SU-DHL-6 (cell line): ENCODE results near the gene LIPA.

Experiments used
- CTCF ChIP-seq: fragments of 200-600 bp; sonication (generic); IDR thresholded peaks from one replicate; pipeline ENCODE4 v1.5.1; 2017; ENCODE audit warnings: antibody characterized with exemption, mild to moderate bottlenecking, low read length, moderate library complexity; ENCODE audit not compliant: insufficient read depth, poor library complexity, severe bottlenecking
- EZH2phosphoT487 ChIP-seq: fragments of 200-600 bp; sonication (generic), shearing (Covaris generic); conservative IDR thresholded peaks from 2 replicates; pipeline ENCODE4 v1.6.1; 2018; ENCODE audit warnings: mild to moderate bottlenecking, antibody characterized with exemption, low read length, moderate library complexity, mixed read lengths

DNA sequence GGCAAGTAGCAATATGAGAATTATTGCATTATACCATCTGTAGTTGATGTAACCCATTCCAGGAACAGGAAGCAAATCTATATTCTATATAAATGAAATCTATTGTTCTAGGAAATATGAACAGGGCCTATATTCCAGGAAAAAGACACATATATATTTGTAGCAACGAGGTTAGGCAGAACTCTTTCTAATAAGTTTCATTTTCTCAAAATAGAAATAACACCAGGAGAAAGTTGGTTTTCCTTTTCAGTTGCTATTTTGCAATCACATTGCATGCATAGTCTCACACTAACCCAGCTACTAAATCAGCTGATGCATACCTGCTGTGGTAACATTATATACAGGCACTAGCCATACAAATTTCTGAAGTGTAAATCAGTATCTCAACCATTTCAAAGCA lies 44.0 kb upstream of the LIPA start:
- no peak for TF ChIP-seq CTCF
- no peak for TF ChIP-seq EZH2phosphoT487
